ENCODE data around the gene GNB5.
A peak's percentile ranks its signal among the peaks of the same experiment; 100 is the strongest.
"Not testable (repeated sequence)": the region's sequence is repeated elsewhere in the genome, so short reads cannot be mapped to it uniquely, and the experiment has no call there.

GNB5 gene

DNA sequence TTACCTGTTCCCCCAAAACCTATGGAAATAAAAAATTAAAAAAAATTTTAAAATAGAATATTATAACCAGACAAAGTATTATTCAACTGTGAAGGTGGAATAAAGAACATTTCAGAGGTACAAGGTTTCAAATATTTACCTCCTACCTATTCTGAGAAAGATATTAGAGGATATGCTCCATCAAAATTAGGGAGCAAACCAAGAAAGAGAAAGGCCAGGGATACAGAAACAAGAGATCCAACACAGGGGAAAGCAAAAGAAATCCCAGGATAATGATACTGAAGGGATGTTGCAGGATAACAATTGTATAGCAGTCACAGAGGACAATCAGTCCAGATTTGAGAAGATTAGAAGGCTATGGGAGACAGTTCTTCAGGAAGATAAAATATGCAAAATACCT is 101.0 kb downstream of the GNB5 start:
- DNase-seq: no peak

DNA sequence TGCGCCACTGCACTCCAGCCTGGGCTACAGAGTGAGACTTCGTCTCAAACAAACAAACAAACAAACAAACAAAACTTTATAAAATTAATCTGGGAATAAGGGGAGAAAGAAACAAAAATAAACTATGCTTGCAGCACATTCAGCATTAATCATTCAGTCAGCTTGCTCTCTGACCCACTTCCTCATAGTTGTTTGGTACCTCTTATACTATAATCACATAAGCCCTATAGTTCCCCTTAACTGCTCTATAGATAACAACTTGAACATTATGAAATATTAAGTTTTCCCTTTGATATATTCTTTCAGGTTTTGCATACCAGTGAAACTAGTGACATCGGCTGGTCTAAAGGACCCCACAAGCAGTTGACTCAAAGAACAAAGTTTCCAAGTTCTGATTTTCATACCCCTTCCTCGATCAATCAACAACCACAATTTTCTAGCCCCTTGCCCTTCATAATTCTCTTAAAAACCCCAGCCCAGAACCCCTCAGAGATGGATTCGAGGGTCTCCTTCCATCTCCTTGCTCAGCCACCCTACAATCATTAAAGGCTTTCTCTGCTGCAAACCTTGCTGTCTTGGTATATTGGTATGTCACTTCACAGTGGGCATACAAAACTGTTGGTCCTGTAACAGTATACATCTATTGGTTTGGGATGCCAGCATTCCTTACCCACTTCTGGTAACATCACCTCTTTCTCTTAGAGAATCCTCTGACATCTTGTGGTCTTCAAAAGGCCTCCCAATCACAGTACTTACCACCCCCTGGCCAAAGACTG is 105.0 kb downstream of the GNB5 start:
- no peak for DNase-seq

DNA sequence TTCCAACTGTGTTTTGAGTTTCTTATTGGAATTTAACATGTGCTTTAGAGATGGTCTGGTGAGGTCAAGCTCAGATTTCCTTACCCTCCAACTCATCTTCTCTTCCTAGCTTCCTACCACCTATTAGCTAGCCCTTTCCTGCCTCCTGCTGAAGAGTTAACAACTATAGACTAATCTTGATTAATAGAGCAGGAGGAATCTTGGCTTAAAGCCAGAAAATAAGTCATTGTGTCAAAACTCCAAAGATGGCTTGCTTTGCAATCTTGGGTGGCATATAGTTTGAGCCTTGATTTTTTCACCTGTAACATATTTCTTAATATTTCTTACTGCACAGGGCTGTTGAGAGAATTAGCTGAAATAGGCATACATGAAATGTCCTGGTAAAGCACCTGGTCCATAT is 105.9 kb downstream of the GNB5 start:
- no peak for DNase-seq

DNA sequence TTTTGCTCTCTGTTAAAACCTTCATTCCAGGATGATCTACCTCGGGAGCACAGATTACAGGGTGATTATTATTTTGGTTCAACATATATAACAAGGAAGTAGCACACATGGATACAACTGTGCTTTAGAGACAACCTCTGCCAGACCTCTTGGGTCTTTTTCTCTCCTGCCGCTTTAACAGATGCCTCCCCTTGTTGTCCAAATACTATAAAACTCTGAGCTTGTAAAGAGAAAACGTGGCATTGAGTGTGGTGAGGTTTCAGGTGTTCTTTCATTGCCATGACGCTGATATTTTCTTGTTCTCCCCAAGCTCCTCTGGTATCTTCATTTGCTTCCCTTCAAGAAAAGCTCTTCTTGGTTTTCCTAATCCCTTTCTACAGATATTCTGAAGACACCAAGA is 107.6 kb downstream of the GNB5 start:
- no peak for DNase-seq

DNA sequence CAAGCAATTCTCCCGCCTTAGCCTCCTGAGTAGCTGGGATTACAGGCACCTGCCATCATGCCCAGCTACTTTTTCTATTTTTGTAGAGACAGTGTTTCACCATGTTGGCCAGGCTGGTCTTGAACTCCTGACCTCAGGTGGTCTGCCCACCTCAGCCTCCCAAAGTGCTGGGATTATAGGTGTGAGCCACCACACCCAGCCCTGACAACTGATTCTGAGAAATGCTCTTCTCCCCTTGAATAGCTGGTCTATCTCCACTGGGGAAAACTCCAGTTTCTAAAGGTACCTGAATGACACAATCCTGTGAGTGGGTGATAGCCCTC is 108.2 kb downstream of the GNB5 start:
- DNase-seq: not testable (repeated sequence)

DNA sequence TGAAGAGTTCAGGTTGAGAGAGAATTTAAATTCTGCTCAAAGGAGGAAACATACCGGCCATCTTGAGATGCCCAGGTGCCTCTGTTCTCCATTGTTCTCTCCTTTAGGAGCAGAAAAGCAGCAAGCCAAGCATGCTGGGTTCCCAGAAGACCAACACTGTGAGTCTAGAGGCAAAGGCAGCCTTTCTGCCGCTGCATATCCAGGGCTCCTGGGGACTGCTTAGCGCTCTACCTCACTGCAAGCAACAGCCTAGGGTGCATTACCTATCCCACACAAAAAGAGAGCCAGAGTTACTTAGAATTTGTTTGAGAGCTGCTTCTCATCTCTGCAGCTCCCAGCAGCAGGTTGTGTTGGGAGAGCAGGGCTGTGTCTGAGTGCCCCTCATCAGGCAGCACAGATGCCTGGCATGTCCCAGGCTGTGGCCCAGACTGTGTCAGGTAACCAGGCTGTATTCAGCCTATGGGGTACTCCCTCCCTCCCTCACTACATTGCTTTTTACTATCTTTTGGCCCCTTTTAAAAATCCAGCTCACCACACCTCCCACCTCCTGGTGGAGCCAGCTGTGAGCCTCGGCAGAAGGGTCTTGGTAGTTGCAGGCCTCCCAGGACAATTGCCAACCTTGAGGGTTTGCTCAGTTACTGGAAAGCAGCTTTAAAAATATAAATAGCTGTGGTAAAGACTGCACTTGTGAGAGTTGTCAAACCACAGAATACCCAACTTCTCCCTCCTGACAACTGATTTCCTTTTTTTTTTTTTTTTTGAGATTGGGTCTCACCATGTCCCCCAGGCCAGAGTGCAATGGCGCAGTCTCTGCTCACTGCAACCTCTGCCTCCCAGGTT is 108.8 kb downstream of the GNB5 start:
- no peak for DNase-seq

DNA sequence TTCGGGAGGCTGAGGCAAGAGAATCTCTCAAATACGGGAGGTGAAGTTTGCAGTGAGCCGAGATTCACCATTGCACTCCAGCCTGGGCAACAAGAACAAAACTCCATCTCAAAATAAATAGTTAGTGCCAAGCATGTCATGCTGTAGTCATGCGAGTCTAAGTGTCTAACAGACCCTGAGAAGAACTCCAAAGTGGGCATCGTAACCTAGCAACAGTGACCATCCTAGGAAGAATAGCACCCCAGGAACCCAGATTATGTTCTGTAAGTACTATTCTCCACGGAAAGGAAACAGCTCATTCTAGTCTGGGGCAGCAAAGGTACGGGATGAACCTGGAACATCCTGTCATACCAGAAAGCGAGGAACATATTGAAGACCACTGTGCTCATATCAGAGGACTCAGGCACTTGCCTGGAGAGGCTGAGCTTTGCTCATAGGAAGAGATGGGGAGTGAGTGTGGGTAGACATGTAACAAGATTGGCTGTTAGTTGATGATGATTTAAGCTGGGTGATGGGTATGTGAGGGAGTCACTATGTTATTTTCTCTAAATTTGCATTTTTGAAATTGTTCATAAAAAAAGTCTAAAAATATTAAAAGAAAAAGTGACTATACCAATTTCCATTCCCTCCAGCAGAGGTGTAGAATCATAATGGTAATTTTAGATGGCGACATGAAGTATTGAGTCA is 110.3 kb downstream of the GNB5 start:
- no peak for DNase-seq

DNA sequence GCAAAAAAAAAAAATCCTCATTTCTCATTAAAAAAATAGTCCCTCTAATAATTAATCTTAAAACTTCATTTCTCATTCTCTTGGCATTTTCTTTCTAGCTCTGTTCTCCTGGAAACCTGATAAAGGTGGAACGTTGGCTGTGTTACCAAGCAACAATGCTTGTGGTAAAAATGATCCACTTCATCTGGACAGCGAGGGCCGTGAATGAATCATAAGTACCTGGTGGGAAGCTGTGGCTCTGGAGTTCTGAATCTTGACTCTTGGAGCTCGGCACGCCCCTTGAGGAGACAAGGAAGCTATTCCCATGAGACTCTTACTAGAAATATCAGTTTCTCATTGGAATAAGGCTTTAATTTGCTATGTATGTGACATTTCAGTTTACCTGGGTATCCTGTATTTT is 111.2 kb downstream of the GNB5 start:
- no peak for DNase-seq

DNA sequence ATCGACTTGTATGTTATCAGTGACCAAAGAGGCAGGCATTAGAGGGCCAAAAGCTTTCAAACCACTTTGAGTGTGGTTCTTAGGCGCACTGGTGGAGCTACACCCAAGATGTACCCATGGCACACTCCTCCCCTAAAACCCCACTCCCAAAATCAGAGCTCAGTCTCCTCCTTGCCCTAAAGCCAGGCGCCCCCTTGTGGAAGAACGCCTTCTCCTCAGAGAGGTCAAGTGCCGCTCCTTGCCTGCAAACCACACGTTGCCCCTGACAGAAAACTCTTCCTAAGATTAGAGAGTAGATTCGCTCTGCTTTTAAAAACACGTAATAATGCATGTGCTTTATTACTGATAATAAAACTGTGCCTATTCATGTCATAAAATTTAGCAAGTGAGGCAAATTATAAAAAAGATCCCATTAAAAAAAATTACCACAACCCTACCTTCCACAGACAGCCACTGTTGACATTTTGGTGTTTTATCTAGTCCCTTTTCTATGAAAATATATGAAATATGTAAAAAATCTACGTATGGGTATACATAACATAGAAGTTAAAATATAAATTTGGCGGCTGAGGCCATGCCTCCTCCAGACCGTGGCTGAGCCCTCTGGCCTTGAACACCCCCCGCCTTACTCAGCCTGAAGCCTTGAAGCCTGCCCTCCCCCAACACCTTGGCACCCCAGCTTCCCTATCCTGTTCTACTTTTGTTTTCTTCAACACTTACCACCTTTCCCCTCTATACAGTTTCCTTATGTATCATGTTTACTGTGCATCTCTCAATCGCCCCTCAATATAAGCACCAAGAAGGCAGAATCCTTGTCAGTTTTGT is 112.1 kb downstream of the GNB5 start:
- peak; percentile 68 for DNase-seq

DNA sequence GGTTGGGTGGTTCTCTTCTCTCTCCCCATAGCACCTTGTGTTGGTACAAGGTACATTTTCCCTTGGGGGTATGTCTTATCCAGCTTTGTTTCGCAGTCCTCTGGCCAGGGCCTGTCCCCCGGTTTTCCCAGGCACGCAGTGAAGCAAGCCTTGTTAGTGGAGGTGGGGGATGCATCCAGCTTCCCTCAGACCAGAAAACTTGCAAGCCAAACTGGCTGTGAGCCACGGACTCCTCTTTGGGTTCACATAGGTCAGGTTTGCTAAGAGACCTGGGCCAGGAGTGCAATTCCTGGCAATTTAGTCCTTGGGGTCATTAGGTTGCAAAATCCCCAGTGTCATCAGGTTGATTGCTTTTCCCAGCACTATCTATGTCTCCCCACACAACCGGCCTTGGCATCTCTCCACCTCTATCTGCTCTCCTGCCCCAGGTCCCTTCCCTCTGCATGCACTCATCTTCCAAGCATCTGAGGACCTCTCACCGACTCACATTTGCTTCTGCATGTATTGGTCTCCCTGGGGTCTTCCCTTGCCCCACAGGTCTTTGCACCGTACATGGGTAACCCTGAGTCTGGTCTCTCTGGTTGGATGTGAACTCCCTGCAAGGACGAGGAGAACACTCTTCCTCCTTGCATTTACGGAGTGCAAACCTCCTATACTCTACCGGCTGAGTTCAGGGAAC is 112.9 kb downstream of the GNB5 start:
- no peak for DNase-seq

DNA sequence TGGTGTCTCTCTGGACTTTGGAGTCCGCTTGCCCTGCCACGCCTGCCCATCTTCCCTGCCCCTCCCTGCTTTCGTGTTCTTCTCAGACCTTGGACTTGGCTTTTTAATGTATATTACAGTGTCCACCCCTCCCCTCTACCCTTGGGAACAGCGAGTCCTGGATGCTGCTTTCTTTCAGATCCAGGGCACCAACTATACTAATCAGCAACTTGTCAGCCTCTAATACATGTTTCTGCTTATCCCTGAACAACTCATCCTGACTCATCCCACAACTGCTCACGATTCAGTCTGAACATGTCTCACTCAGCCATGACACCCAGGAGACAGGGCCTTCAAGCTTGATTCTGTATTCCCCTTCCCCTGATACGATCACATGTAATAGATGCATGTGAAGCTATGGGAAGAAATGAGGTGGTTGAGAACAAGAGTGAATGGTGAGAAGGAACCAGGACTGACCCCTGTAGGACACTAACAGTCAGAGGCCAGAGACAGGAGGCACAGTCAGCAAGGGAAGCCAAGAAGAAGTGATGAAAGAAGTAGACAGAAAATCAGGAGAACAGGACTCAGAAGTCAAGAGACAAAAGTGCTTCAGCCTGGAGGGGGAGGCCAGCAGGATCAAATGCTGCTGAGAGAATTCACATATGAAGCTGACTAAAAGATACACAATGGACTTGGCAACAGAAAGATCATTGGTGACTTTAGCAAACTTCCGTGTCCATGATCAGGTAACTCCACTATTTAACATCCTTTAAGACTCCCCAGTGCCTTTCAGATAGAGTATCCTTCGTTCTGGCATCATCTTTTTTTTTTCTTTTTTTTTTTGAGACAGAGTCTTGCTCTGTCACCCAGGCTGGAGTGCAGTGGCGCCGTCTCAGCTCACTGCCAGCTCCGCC is 114.1 kb downstream of the GNB5 start:
- DNase-seq: no peak

DNA sequence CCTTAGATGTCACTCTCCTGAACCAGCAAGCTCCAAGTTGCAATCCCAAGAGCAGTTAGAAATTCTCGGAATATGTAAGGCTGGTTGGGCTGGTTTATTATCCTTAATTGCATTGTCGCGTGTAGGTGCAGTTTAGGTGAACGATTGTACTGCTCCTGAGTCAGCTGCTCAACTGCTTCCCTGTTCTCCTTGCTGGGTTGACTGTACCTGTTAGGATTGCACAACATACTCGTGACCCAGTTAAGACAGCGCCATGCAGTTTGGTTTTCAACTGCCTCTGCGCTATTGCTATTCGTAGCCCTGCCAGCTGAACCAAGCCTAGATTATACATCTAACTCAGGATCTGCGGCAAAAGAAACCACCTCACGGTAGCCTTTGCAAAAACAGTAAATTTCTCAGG is 119.6 kb downstream of the GNB5 start:
- no peak for DNase-seq

DNA sequence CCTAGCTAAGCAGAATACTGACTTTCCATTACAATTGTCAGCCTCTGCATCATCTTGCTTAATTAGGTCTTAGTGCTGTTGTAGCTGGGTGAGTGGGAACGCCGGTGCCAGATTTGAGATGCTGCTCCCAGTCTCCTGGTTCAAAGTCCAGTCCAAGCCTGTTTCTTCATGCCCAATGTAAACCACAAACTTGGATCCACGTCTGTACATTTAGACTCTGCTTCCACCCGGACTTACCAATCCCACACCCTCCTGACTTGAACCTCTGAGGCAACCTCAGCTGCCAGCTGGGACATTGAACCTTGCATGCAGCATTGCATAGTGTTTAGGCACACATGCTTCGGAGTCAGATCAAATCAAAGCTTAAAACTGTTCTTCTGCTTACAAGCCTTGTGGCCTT is 121.6 kb downstream of the GNB5 start:
- DNase-seq: no peak

DNA sequence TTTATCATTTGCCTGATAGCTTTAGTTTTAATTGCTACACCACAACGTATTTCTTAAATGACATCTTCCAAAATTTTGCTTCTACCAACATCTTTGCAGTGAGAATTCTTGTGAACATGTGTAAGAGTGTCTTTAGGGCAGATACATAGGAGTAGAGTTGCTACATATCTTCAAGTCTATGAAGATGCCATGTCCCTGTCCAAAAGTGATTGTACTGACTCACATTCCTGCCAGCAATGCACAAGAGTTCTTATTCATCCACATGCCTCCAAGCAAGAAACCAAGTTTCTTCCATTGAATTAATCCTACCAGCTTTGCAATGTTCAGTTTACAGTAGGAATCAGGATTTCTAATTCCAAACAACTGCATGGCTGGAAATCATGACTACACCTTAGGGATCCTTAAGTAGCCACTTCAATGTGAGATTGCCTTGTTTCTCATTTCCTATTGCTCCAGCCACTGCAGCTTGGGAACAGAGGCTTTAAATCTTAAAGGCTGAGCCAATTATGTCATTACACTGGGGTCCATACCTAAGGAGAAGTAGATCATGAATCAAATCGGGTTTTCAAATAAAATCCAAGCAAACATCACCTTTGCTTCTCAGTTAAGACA is 123.1 kb downstream of the GNB5 start:
- DNase-seq: no peak

DNA sequence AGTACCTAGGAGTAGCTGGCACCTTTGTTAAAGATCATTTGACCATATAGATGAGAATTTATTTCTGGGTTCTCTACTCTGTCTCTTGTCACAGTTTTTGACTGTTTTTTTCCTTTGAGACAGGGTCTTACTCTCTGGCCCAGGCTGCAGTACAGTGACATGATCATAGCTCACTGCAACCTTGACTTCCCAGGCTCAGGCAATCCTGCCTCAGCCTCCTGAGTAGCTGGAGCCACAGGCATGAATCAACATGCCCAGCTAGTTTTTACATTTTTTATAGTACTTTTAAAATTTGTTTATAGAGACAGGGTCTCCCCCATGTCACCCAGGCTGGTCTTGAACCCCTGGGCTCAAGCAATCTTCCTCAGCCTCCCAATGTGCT is 123.7 kb downstream of the GNB5 start:
- DNase-seq: no peak

DNA sequence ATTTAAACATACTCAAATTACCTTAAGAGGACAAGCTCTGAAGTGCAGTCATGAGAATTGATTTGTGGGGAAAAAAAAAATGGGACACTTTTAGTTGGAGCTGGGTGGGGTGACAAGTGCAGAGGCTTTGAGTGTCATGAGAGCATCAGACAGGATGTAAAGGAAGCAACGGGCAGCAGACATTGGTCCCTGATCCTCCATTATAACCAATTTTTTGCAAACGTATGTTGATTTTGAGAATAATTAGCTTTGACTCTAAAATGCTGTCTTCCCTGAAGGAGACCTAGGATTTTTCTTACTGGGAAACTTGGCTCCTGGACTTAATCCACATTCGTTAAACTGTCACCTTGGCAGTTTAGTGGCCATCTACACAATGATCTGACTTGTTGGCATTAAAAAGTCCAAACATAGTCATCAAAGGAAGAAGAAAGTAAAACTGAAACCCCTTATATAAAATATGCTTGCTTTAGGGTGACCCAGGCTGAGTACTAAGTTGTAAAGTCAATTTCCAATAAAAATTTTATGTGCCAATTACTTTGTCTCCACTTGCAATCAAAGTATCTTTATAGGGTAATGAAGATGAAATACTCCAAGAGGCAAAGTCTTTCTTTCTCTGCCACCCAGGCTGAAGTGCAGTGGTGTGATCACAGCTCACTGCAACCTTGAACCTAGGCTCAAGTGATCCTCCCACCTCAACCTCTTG is 124.2 kb downstream of the GNB5 start:
- DNase-seq: no peak
